GM21367 (cell line): Measurements from ENCODE around the gene PRDX6.
"Not testable (repeated sequence)": the region's sequence is repeated elsewhere in the genome, so short reads cannot be mapped to it uniquely, and the experiment has no call there.

ENCODE experiments used
- ATAC-seq: cut with Tn5 transposase; IDR thresholded peaks from one replicate; pipeline ENCODE4 v1.9.1; 2021; ENCODE audit not compliant: unreplicated experiment

Gene PRDX6

DNA sequence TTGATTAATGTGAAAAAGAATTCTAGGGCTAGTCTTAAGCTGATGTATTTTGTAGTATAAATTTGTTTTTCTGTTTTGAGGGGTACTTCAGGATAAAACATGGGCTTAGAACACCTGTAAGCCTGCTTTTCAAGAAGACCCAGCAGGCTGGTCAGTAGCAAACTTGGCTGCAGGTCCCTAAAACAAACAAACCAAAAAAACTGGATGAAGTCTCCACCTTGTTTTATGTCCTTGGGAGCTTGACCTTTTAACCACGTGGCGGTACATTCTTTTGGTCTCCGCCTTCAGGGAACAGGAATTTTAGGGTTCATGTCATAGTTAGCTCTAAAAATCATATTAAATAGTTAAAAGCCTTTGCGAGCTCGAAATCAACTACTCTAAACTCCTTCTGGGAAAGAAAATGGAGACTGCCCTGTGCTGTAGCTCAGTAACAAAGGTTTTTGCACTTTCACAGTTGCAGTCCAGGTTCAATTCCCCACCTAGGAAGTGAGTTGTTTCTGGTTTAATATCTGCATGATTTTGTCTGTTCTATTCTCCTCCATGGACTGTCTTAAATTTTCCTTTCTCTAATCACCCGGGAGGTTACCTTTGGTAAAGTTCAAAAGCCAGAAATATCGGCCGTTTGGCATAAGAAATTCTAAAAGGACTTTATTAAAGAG lies 18.6 kb downstream of the PRDX6 start:
- ATAC-seq: no peak

GRCh38 chr1:173496757-173497320 lies 19.7 kb downstream of the PRDX6 start:
- no peak for ATAC-seq

DNA sequence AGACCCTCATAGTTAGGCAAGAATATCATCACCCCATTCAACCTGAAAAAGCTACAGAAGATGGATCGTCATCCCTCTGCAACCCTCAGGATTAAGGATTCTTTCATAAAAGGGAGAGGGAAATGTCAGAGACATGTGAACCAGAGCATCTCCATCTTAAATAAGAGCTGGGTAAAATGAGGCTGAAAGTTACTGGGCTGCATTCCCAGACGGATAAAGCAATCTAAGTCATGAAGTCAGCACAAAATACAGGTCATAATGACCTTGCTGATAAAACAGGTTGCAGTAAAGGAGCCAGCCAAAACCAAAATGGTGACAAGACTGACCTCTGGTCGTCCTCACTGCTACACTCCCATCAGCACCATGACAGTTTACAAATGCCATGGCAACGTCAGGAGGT lies 22.6 kb downstream of the PRDX6 start:
- ATAC-seq: no peak

GRCh38 chr1:173502104-173502503 lies 25.0 kb downstream of the PRDX6 start:
- ATAC-seq: no peak

DNA sequence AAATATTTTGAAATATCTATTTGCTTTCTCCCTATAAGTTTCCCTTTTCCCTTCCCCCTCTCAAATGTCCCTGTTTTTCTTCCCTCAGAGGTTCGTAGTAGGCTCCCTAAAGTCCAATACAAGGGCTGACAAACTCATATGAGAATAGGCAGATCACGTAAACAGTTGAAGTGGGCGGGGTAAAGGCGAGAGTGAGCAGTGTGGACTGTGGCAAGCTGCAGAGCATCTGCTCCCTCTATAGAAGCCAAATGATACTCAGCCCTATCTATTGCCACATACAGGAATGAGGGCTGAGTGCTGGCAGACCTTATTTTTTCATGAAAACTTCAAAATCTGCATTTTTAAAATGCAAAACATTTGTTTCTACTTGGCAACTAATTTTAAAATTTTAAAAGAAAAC lies 26.3 kb downstream of the PRDX6 start:
- ATAC-seq: no peak

DNA sequence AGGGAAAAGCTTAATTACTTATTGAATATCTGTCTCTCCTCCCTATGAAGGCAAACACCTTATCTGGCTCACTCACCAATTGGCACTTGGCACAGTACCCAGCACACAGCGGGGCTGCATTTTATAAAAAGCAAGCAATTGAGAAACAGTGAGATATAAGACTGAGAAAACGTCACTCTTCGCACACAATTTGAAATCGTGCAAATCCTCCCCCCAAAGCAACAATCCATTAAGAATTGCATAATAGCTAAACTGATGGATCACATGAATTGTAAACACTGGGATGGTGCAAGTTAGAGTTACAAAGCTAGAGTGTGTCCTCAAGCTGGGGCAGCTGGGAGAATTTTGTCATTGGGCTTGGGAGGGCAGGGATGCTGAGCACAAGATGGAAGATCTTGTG lies 27.1 kb downstream of the PRDX6 start:
- ATAC-seq: no peak

- no peak for ATAC-seq
Observed at GRCh38 chr1:173505391-173505790, 28.3 kb downstream of the PRDX6 start.

- ATAC-seq: no peak
Observed at GRCh38 chr1:173506437-173506836, 29.3 kb downstream of the PRDX6 start.

DNA sequence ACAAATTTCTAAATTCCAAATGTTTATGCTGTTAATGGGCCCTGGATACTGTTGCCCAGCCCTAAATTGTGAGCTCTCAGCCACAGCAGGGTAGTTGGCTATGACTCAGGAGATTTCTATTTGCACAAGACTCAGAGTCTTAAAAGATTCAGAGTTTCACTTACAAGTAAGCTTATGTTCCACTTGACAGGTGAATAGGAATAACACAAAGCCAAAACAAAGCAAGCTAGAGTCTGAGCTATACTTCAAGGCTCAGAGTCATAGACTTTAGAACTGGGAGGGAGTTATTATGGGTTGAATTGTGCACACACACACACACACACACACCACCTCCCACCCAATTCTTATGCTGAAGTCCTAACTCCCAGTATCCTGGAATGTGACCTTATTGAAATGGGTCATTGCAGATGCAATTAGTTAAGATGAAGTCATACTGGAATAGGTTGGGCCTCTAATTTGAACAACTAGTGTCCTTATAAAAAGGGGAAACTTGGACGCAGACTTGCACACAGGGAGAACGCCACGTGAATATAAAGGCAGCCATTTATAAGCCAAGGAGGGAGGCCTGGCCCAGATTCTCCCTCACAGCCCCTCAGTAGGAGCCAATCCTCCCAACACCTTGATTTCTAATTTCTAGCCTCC lies 30.2 kb downstream of the PRDX6 start:
- ATAC-seq: no peak

DNA sequence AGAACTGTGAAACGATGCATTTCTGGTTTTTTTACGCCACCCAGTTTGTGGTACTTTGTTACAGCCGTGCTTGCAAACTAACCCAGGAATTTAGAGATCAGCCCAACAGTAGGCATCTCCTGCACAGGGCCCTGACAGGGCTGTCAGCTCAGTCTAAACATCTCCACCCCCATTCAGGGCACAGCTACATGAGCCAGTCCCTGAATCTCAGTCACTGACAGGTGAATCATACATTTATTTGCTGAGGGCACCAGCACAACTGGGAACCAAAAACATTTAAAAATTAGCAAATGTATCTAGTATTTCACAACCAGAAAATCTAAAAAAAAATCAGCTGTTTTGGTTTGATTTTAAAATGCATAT lies 30.7 kb downstream of the PRDX6 start:
- no peak for ATAC-seq

DNA sequence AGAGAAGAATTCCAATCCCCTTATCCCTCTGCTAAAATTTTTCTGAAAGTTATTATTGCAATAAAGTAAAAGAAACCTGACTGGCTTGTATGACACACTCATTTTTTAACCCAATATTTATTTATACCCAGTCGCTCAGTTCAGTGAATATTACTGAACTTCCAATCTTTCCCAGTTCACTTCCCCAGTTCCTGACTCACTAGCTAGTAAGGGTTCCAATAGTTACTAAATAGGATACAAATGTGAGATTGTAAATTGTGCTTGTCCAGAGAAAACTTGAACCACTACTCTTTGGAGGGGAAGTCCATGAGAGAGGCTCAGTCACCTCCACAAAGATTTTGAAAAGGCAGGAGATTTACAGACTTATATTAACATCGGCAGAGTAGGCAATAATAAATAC lies 31.4 kb downstream of the PRDX6 start:
- ATAC-seq: no peak

DNA sequence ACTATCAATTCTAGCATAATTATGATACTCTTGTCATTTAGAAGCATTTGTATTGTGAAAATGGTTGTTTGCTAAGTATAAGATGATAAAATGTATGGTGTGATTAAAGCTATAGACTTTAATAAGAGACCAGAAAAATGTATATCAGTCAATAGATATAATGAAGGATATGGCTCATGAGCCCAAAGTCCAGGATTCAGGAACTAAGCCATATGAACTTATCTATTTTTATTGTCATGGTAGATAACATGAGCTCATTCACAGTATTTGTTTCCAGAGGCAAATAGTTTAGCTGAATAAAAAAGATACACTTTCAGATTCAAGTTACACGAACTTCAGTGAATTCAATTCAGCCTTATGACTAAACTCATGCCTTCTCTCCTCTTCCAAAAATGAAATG lies 32.7 kb downstream of the PRDX6 start:
- ATAC-seq: no peak

GRCh38 chr1:173514503-173514902 lies 37.4 kb downstream of the PRDX6 start:
- not testable (repeated sequence) for ATAC-seq

GRCh38 chr1:173520799-173521198 lies 43.7 kb downstream of the PRDX6 start:
- ATAC-seq: no peak

DNA sequence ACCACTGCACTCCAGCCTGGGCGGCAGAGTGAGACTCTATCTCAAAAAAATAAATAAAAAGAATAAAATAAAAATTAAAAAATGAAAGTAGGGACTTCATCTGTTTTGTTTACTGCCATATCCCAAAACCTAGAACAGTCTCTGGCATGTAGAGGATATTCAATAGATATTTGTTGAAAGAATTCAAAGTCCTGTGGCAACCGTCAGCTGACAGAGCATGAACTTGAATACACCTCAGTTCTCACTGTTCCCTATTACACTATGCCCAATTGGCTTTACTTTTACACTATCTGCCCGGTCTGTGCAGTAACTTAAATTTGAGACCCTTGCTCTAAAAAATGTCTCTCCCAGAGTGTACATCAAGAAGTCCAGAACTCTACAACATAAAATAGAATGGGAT lies 46.2 kb downstream of the PRDX6 start:
- no peak for ATAC-seq

DNA sequence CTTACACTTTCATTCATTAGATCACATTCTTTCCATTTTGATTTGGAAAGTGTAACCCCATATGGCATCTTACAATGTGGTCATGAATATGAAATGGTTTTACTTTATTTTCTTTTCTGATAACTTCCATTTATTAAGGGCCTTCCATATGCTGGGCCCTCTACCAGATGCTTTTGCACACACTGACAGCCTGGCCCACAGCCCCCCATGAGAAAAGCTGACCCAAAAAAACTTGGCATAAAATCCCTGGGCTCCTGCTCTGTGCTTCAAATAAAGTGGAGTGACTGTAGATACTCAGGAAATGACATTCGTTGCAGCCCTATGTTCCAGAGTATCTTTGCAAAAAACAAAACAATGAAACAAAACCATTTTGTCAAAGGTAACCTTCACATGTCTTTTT lies 48.8 kb downstream of the PRDX6 start:
- ATAC-seq: no peak

GRCh38 chr1:173527151-173527826 lies 50.2 kb downstream of the PRDX6 start:
- no peak for ATAC-seq

- no peak for ATAC-seq
Observed at GRCh38 chr1:173529106-173529505, 52.0 kb downstream of the PRDX6 start.

DNA sequence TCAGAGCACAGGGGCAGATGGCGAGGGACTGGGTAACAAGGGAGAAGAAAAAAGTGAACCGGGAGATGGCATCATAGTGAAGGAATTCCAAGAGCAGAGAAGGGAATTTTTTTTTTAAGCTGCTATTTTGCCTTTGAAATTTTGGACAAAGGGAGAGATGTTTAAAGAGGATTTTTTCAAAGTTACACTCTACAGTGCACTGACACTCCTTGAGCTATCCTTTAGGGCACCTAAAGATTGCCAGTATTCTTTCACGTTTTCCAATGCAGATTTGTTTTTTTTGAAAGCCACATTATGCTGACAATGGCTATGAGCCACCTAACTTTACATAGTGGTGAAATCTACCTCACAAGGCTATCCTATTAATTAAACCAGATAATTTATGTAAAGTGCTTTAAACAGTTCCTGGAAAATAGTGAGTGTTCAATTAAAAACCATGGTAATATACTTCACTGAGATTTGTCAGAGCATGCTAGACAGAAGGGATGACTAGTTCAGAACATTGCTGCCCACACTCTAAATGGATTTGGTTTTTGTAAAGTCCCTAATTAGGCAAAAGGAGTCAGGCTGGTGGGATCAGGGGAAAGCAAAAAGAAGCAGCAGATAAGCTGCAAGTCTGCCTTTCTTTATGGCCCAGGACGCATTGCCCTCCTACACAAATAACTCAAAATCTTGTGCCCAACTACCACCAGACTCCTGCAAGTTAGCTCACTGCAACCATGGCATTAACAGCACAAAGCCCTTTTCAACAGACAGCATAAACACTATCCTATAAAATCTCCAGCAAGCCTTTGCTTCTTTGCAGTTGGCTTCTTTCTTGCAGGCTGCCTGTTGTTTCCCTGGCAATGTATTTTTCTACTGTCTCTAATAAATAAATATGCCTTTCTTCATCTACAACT lies 53.9 kb downstream of the PRDX6 start:
- ATAC-seq: no peak

GRCh38 chr1:173532237-173532636 lies 55.1 kb downstream of the PRDX6 start:
- ATAC-seq: no peak

DNA sequence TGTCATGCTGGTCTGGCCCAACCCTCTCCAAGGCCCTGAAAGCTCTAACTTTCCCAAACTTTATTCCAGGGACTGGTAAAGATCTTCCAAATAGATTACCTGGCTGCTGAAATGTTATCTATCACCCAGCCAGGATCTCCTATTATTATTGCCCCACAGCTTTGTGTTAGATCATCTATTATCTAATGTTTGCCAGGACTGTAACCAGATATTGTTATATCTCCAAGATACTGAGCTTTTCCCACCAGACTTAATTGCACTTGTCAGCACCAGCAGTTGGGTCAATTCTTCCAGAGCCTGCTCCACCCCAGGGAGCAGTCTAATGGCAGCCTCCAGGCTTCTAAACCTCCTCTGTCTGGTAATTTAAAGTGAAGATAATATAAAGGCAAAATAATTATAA lies 59.1 kb downstream of the PRDX6 start:
- no peak for ATAC-seq
